ENCODE measurements around the gene RAB5IF. TPM values are rescaled to one million over a fixed set of nuclear protein-coding genes. Genes with fewer than 3 reads are reported as not detected.

RAB5IF gene
- total RNA-seq, 1 donor from 2014 or later, result 25.0 TPM

Small RNA genes lying within 50 kb of the gene (small RNA-seq; reads per million reads assigned to genes)
- gene RF00017, result not detected

Other genes starting within 250 kb of the RAB5IF start
- 0.78 TPM for gene MYL9, start 64.3 kb upstream of the RAB5IF start, total RNA-seq
- gene TGIF2, start 32.2 kb upstream of the RAB5IF start, total RNA-seq, result 11.5 TPM
- not detected for gene SLA2, start 40.4 kb downstream of the RAB5IF start, total RNA-seq
- gene NDRG3, start 140.3 kb downstream of the RAB5IF start, total RNA-seq, result 43.7 TPM
- gene DSN1, start 168.0 kb downstream of the RAB5IF start, total RNA-seq, result 4.7 TPM